Neural cell (in vitro differentiated cells): Measurements from ENCODE around the gene OSCP1. TPM values are rescaled to one million over a fixed set of nuclear protein-coding genes. Genes with fewer than 3 reads are reported as not detected.

ENCODE experiments used
- H2AFZ ChIP-seq: fragments of 200-600, 300-800 bp; sonication (generic), shearing (Covaris generic); 2 replicates; pipeline ENCODE4 v1.6.0; 2014; ENCODE audit warnings: low read depth, mild to moderate bottlenecking, antibody characterized with exemption, low read length, moderate library complexity
- H3F3A ChIP-seq: fragments of 200-600 bp; shearing (Covaris generic); 2 replicates; pipeline ENCODE4 v1.6.1; 2016; ENCODE audit warnings: mild to moderate bottlenecking, moderate library complexity, mixed read lengths, antibody characterized with exemption, low read length; ENCODE audit not compliant: insufficient read depth, poor library complexity, severe bottlenecking
- H3K27ac ChIP-seq: fragments of 200-600, 300-800 bp; sonication (generic), shearing (Covaris generic); 2 replicates; pipeline ENCODE4 v1.5.1; 2014; ENCODE audit warnings: mild to moderate bottlenecking, low read length, moderate library complexity
- H3K27me3 ChIP-seq: fragments of 300-800, 200-600 bp; sonication (generic), shearing (Covaris generic); 2 replicates; pipeline ENCODE4 v1.6.0; 2014; ENCODE audit warnings: mild to moderate bottlenecking, low read depth, low read length, moderate library complexity; ENCODE audit not compliant: insufficient read depth
- H3K36me3 ChIP-seq: fragments of 300-800, 200-600 bp; sonication (generic), shearing (Covaris generic); 2 replicates; pipeline ENCODE4 v1.5.1; 2014; ENCODE audit warnings: mild to moderate bottlenecking, antibody characterized with exemption, low read length, moderate library complexity; ENCODE audit not compliant: insufficient read depth
- H3K4me2 ChIP-seq: fragments of 300-800, 200-600 bp; sonication (generic), shearing (Covaris generic); 2 replicates; pipeline ENCODE4 v1.6.0; 2014; ENCODE audit warnings: mild to moderate bottlenecking, low read length
- H3K4me3 ChIP-seq: fragments of 300-800, 200-600 bp; sonication (generic), shearing (Covaris generic); 2 replicates; pipeline ENCODE4 v1.5.1; 2014; ENCODE audit warnings: mild to moderate bottlenecking, low read length, moderate library complexity
- H3K79me2 ChIP-seq: fragments of 200-600 bp; shearing (Covaris generic); replicated peaks from 2 replicates; pipeline ENCODE4 v1.6.0; 2014; ENCODE audit warnings: mild to moderate bottlenecking, low read length, moderate library complexity; ENCODE audit not compliant: insufficient read depth
- H3K9ac ChIP-seq: fragments of 300-800, 200-600 bp; sonication (generic), shearing (Covaris generic); 2 replicates; pipeline ENCODE4 v1.6.1; 2016; ENCODE audit warnings: mild to moderate bottlenecking, low read length, mixed read lengths
- H3K9me2 ChIP-seq: fragments of 200-600 bp; shearing (Covaris generic); 2 replicates; pipeline ENCODE4 v1.6.1; 2016; ENCODE audit warnings: mild to moderate bottlenecking, low read length, mixed read lengths; ENCODE audit not compliant: insufficient read depth
- H3K9me3 ChIP-seq: fragments of 200-600, 300-800 bp; sonication (generic), shearing (Covaris generic); 2 replicates; pipeline ENCODE4 v1.6.1; 2016; ENCODE audit warnings: mild to moderate bottlenecking, mixed run types, low read length, moderate library complexity, mixed read lengths
- H4K20me1 ChIP-seq: fragments of 200-600 bp; shearing (Covaris generic); 2 replicates; pipeline ENCODE4 v1.6.1; 2016; ENCODE audit warnings: mild to moderate bottlenecking, mixed run types; ENCODE audit not compliant: insufficient read depth
- EP300 ChIP-seq: fragments of 450-650 bp; conservative IDR thresholded peaks from 2 replicates; pipeline ENCODE4 v1.6.1; 2014; ENCODE audit warnings: antibody characterized with exemption, mild to moderate bottlenecking, moderate library complexity; ENCODE audit not compliant: poor library complexity, severe bottlenecking
- EZH2 ChIP-seq: fragments of 200-600, 300-800 bp; shearing (Covaris generic), sonication (generic); IDR thresholded peaks from 2 replicates; pipeline ENCODE4 v1.6.1; 2014; ENCODE audit warnings: antibody characterized with exemption, low read length, borderline replicate concordance, mild to moderate bottlenecking; ENCODE audit not compliant: insufficient read depth, poor library complexity, severe bottlenecking
- MXI1 ChIP-seq: fragments of 450-650 bp; conservative IDR thresholded peaks from 2 replicates; pipeline ENCODE4 v1.6.1; 2014; ENCODE audit warnings: antibody characterized with exemption, mild to moderate bottlenecking; ENCODE audit not compliant: poor library complexity, severe bottlenecking
- POLR2AphosphoS5 ChIP-seq: IDR thresholded peaks from 2 replicates; pipeline ENCODE4 v1.6.1; 2012
- RAD21 ChIP-seq: fragments of 450-650 bp; conservative IDR thresholded peaks from 2 replicates; pipeline ENCODE4 v1.6.1; 2014; ENCODE audit warnings: antibody characterized with exemption, mild to moderate bottlenecking, moderate library complexity
- SMC3 ChIP-seq: fragments of 450-650 bp; conservative IDR thresholded peaks from 2 replicates; pipeline ENCODE4 v1.6.1; 2014; ENCODE audit warnings: antibody characterized with exemption, mild to moderate bottlenecking, moderate library complexity; ENCODE audit not compliant: poor library complexity
- TAF1 ChIP-seq: IDR thresholded peaks from 2 replicates; pipeline ENCODE4 v1.6.1; 2012; ENCODE audit warnings: low read depth
- polyA plus RNA-seq: library from polyadenylated mRNA; depleted of rRNA; stranded (reverse); fragments of >200 nt; gene quantifications from 2 replicates; pipeline ENCODE4 v1.2.3, GENCODE V29; 2014
- TF ChIP-seq, protein P1 (sequence below): fragments of 450-650 bp; IDR thresholded peaks from 2 replicates; pipeline ENCODE4 v1.5.1; 2014; ENCODE audit warnings: antibody characterized with exemption, mild to moderate bottlenecking, moderate library complexity; ENCODE audit not compliant: poor library complexity, severe bottlenecking
- TF ChIP-seq, protein P2 (sequence below): IDR thresholded peaks from 2 replicates; pipeline ENCODE4 v1.6.1; 2012; ENCODE audit warnings: borderline replicate concordance

Gene OSCP1
- polyA plus RNA-seq, 1 donor from 2014 or later = 20.7 TPM

DNA sequence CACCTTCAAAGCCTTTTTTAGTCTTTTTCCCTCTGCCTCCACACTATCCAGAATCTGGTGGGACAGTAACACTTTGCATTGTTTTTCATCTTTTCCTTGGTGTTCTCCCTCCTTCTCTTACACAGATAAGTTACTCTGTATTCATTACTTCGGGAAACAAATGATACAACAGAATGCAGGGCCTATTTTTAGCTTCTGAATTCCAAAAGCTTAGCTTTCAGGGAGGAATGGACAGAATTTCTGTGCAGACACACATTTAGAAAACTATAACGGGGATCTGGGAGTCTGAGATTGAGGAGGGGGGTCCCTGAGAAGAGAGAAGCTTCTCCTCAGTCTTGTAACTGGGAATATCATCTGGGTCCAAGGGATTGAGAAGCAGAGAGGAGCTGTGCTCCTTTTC is 61.0 kb downstream of the OSCP1 start:
- H3K36me3 ChIP-seq = no peaks in the 10 kb centered on the region
- peaks cover 6% of the 10 kb centered on the region for H3F3A ChIP-seq
- H3K9me2 ChIP-seq = no peaks in the 10 kb centered on the region
- H3K27me3 ChIP-seq = no peaks in the 10 kb centered on the region
- H3K4me3 ChIP-seq = no peak overlapping the region
- no peak overlapping the region for H2AFZ ChIP-seq
- TF ChIP-seq, protein P1, sequence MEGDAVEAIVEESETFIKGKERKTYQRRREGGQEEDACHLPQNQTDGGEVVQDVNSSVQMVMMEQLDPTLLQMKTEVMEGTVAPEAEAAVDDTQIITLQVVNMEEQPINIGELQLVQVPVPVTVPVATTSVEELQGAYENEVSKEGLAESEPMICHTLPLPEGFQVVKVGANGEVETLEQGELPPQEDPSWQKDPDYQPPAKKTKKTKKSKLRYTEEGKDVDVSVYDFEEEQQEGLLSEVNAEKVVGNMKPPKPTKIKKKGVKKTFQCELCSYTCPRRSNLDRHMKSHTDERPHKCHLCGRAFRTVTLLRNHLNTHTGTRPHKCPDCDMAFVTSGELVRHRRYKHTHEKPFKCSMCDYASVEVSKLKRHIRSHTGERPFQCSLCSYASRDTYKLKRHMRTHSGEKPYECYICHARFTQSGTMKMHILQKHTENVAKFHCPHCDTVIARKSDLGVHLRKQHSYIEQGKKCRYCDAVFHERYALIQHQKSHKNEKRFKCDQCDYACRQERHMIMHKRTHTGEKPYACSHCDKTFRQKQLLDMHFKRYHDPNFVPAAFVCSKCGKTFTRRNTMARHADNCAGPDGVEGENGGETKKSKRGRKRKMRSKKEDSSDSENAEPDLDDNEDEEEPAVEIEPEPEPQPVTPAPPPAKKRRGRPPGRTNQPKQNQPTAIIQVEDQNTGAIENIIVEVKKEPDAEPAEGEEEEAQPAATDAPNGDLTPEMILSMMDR = no peak
- TF ChIP-seq EP300 = no peak
- H3K9ac ChIP-seq = no peak overlapping the region
- H3K9me3 ChIP-seq = no peaks in the 10 kb centered on the region
- no peak overlapping the region for H3K27ac ChIP-seq
- no peaks in the 10 kb centered on the region for H3K79me2 ChIP-seq
- H3K4me2 ChIP-seq = no peak overlapping the region
- H4K20me1 ChIP-seq = no peaks in the 10 kb centered on the region

DNA sequence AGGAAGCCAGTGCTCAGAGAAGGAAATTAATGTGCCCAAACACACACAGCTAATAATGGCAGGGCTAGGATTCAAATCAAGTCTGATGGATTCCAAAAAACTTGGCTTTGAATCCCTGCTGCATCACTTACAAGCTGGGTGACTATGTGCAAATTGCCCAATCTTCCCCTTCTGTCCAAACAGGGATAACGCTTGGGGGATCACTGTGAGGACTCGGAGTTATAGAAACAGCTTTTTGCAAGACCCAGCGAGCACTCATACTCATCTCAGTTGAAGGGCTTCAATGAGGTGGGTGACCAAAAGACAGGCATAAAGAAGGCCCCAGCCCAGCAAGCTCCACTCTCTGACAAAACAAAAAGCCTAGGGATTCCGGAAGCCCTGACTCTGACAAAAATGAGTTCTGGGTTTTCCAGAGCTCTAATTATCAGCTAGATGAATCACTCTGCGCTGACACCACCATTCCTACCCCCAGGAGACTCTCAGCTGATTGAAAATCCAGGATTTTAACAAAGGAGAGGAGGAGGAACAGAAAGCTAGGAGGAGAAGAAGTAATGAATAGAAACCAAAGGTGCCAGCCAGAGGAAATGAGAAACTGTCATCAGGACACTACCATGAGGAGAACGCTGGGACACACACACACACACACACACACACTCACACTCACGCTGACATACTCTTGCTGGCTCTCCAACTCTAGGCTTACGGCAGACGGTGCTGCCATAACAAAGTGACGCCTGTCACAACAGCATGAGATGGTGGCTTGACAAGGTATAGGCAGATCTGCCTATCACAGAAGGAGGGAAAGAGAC is 62.9 kb downstream of the OSCP1 start:
- Histone ChIP-seq H3F3A (peaks cover 6% of the 10 kb centered on the region), H3K4me2 (peak overlapping the region; percentile 90), H3K4me3 (peak overlapping the region; percentile 67), H2AFZ (no peak overlapping the region), H4K20me1 (no peaks in the 10 kb centered on the region), H3K79me2 (peaks cover 15% of the 10 kb centered on the region), H3K27ac (peak overlapping the region; percentile 67), H3K9me2 (no peaks in the 10 kb centered on the region), H3K27me3 (no peaks in the 10 kb centered on the region), H3K9me3 (no peaks in the 10 kb centered on the region), H3K36me3 (no peaks in the 10 kb centered on the region), H3K9ac (peak overlapping the region; percentile 63)
- no peak for TF ChIP-seq RAD21
- no peak for TF ChIP-seq EZH2
- peak; percentile 100 for TF ChIP-seq POLR2AphosphoS5
- TF ChIP-seq SMC3 = no peak
- TF ChIP-seq, protein P2, sequence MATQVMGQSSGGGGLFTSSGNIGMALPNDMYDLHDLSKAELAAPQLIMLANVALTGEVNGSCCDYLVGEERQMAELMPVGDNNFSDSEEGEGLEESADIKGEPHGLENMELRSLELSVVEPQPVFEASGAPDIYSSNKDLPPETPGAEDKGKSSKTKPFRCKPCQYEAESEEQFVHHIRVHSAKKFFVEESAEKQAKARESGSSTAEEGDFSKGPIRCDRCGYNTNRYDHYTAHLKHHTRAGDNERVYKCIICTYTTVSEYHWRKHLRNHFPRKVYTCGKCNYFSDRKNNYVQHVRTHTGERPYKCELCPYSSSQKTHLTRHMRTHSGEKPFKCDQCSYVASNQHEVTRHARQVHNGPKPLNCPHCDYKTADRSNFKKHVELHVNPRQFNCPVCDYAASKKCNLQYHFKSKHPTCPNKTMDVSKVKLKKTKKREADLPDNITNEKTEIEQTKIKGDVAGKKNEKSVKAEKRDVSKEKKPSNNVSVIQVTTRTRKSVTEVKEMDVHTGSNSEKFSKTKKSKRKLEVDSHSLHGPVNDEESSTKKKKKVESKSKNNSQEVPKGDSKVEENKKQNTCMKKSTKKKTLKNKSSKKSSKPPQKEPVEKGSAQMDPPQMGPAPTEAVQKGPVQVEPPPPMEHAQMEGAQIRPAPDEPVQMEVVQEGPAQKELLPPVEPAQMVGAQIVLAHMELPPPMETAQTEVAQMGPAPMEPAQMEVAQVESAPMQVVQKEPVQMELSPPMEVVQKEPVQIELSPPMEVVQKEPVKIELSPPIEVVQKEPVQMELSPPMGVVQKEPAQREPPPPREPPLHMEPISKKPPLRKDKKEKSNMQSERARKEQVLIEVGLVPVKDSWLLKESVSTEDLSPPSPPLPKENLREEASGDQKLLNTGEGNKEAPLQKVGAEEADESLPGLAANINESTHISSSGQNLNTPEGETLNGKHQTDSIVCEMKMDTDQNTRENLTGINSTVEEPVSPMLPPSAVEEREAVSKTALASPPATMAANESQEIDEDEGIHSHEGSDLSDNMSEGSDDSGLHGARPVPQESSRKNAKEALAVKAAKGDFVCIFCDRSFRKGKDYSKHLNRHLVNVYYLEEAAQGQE = peak; percentile 63
- peak; percentile 100 for TF ChIP-seq EP300
- TF ChIP-seq, protein P1 = peak; percentile 19
- peak; percentile 11 for TF ChIP-seq TAF1
- peak; percentile 36 for TF ChIP-seq MXI1
